ENCODE results near the gene NFAM1.

The NFAM1 gene

GRCh38 chr22:42384506-42384905, 47.7 kb downstream of the NFAM1 start:
- H3K9me3 ChIP-seq (ENCODE audit: low read depth, low read length), result no peaks in the 10 kb centered on the region
- TF ChIP-seq POLR2AphosphoS5 (IDR thresholded peaks at IDR 0.05; ENCODE audit: borderline replicate concordance, low read depth, low read length) (no peak), FOXP2 (optimal IDR thresholded peaks at IDR 0.05; ENCODE audit: control extremely low read depth, extremely low read length, insufficient read depth) (no peak), EZH2 (IDR thresholded peaks at IDR 0.05) (no peak)
- H3K36me3 ChIP-seq (ENCODE audit: insufficient read depth, low read length), result no peaks in the 10 kb centered on the region
- H3K9ac ChIP-seq (ENCODE audit: insufficient read length), result no peak overlapping the region
- H3K27ac ChIP-seq, result no peak overlapping the region
- H3K4me3 ChIP-seq, result no peak overlapping the region
- no peak for DNase-seq (ENCODE audit: low read depth, low spot score)

- Histone ChIP-seq H3K9me3 (ENCODE audit: low read depth, low read length) (no peaks in the 10 kb centered on the region), H3K27ac (no peak overlapping the region), H3K36me3 (ENCODE audit: insufficient read depth, low read length) (no peaks in the 10 kb centered on the region), H3K9ac (ENCODE audit: insufficient read length) (no peak overlapping the region), H3K4me3 (no peak overlapping the region)
- TF ChIP-seq EZH2 (IDR thresholded peaks at IDR 0.05) (no peak), POLR2AphosphoS5 (IDR thresholded peaks at IDR 0.05; ENCODE audit: borderline replicate concordance, low read depth, low read length) (no peak), FOXP2 (optimal IDR thresholded peaks at IDR 0.05; ENCODE audit: control extremely low read depth, extremely low read length, insufficient read depth) (no peak)
- DNase-seq (ENCODE audit: low read depth, low spot score), result no peak
Measured at GRCh38 chr22:42383851-42384417, 48.3 kb downstream of the NFAM1 start.

GRCh38 chr22:42383287-42383686, 48.9 kb downstream of the NFAM1 start:
- no peaks in the 10 kb centered on the region for H3K9me3 ChIP-seq (ENCODE audit: low read depth, low read length)
- TF ChIP-seq FOXP2 (optimal IDR thresholded peaks at IDR 0.05; ENCODE audit: control extremely low read depth, extremely low read length, insufficient read depth) (no peak), EZH2 (IDR thresholded peaks at IDR 0.05) (no peak), POLR2AphosphoS5 (IDR thresholded peaks at IDR 0.05; ENCODE audit: borderline replicate concordance, low read depth, low read length) (no peak)
- DNase-seq (ENCODE audit: low read depth, low spot score), result no peak
- no peak overlapping the region for H3K27ac ChIP-seq
- no peak overlapping the region for H3K9ac ChIP-seq (ENCODE audit: insufficient read length)
- no peak overlapping the region for H3K4me3 ChIP-seq
- H3K36me3 ChIP-seq (ENCODE audit: insufficient read depth, low read length), result no peaks in the 10 kb centered on the region

- no peak overlapping the region for H3K9ac ChIP-seq (ENCODE audit: insufficient read length)
Measured at GRCh38 chr22:42380769-42381551, 51.2 kb downstream of the NFAM1 start.

GRCh38 chr22:42379966-42380537, 52.2 kb downstream of the NFAM1 start:
- Histone ChIP-seq H3K27ac (no peak overlapping the region), H3K9me3 (ENCODE audit: low read depth, low read length) (no peaks in the 10 kb centered on the region), H3K4me3 (no peak overlapping the region), H3K36me3 (ENCODE audit: insufficient read depth, low read length) (no peaks in the 10 kb centered on the region), H3K9ac (ENCODE audit: insufficient read length) (no peak overlapping the region)
- DNase-seq (ENCODE audit: low read depth, low spot score), result no peak
- no peak for TF ChIP-seq POLR2AphosphoS5 (IDR thresholded peaks at IDR 0.05; ENCODE audit: borderline replicate concordance, low read depth, low read length)
- TF ChIP-seq FOXP2 (optimal IDR thresholded peaks at IDR 0.05; ENCODE audit: control extremely low read depth, extremely low read length, insufficient read depth), result no peak
- no peak for TF ChIP-seq EZH2 (IDR thresholded peaks at IDR 0.05)

More at GRCh38 chr22:42380769-42381551, 51.2 kb downstream of the NFAM1 start:
- Histone ChIP-seq H3K9me3 (ENCODE audit: low read depth, low read length) (no peaks in the 10 kb centered on the region), H3K4me3 (no peak overlapping the region), H3K27ac (no peak overlapping the region), H3K36me3 (ENCODE audit: insufficient read depth, low read length) (no peaks in the 10 kb centered on the region)
- no peak for DNase-seq (ENCODE audit: low read depth, low spot score)
- TF ChIP-seq EZH2 (IDR thresholded peaks at IDR 0.05) (no peak), FOXP2 (optimal IDR thresholded peaks at IDR 0.05; ENCODE audit: control extremely low read depth, extremely low read length, insufficient read depth) (no peak), POLR2AphosphoS5 (IDR thresholded peaks at IDR 0.05; ENCODE audit: borderline replicate concordance, low read depth, low read length) (no peak)

GRCh38 chr22:42376711-42377554, 55.3 kb downstream of the NFAM1 start:
- H3K4me3 ChIP-seq, result no peak overlapping the region
- H3K36me3 ChIP-seq (ENCODE audit: insufficient read depth, low read length), result no peaks in the 10 kb centered on the region
- H3K9ac ChIP-seq (ENCODE audit: insufficient read length), result no peak overlapping the region
- no peak overlapping the region for H3K27ac ChIP-seq
- no peaks in the 10 kb centered on the region for H3K9me3 ChIP-seq (ENCODE audit: low read depth, low read length)
- no peak for DNase-seq (ENCODE audit: low read depth, low spot score)
- TF ChIP-seq FOXP2 (optimal IDR thresholded peaks at IDR 0.05; ENCODE audit: control extremely low read depth, extremely low read length, insufficient read depth) (no peak), EZH2 (IDR thresholded peaks at IDR 0.05) (no peak), POLR2AphosphoS5 (IDR thresholded peaks at IDR 0.05; ENCODE audit: borderline replicate concordance, low read depth, low read length) (no peak)

- Histone ChIP-seq H3K9ac (ENCODE audit: insufficient read length) (no peak overlapping the region), H3K9me3 (ENCODE audit: low read depth, low read length) (no peaks in the 10 kb centered on the region), H3K36me3 (ENCODE audit: insufficient read depth, low read length) (no peaks in the 10 kb centered on the region), H3K4me3 (no peak overlapping the region), H3K27ac (0 out of 2 replicates have a peak overlapping the region, but pooled peaks have one; percentile 3)
- DNase-seq (ENCODE audit: low read depth, low spot score), result no peak
- TF ChIP-seq EZH2 (IDR thresholded peaks at IDR 0.05) (no peak), FOXP2 (optimal IDR thresholded peaks at IDR 0.05; ENCODE audit: control extremely low read depth, extremely low read length, insufficient read depth) (no peak), POLR2AphosphoS5 (IDR thresholded peaks at IDR 0.05; ENCODE audit: borderline replicate concordance, low read depth, low read length) (no peak)
Measured at GRCh38 chr22:42375982-42376381, 56.2 kb downstream of the NFAM1 start.

- no peak overlapping the region for H3K27ac ChIP-seq
- H3K36me3 ChIP-seq (ENCODE audit: insufficient read depth, low read length), result no peaks in the 10 kb centered on the region
- TF ChIP-seq FOXP2 (optimal IDR thresholded peaks at IDR 0.05; ENCODE audit: control extremely low read depth, extremely low read length, insufficient read depth) (no peak), EZH2 (IDR thresholded peaks at IDR 0.05) (no peak), POLR2AphosphoS5 (IDR thresholded peaks at IDR 0.05; ENCODE audit: borderline replicate concordance, low read depth, low read length) (no peak)
- no peak overlapping the region for H3K9ac ChIP-seq (ENCODE audit: insufficient read length)
- H3K9me3 ChIP-seq (ENCODE audit: low read depth, low read length), result no peaks in the 10 kb centered on the region
- no peak for DNase-seq (ENCODE audit: low read depth, low spot score)
- H3K4me3 ChIP-seq, result no peak overlapping the region
Measured at GRCh38 chr22:42372976-42373375, 59.2 kb downstream of the NFAM1 start.
